K562 (cell line): ENCODE results near the gene GALNT13. TPM values are rescaled to one million over a fixed set of nuclear protein-coding genes. Genes with fewer than 3 reads are reported as not detected.

Experiments
- C11orf30 ChIP-seq: fragments of 450-650 bp; IDR thresholded peaks from 2 replicates; pipeline ENCODE4 v1.6.1; 2016; ENCODE audit warnings: low read depth, mild to moderate bottlenecking
- CC2D1A ChIP-seq: fragments of 450-650 bp; IDR thresholded peaks from 2 replicates; pipeline ENCODE4 v1.6.1; 2017; ENCODE audit warnings: mild to moderate bottlenecking
- CCAR2 ChIP-seq: fragments of 200-400 bp; formaldehyde crosslinking; IDR thresholded peaks from 2 replicates; pipeline ENCODE4 v1.6.1; 2017; ENCODE audit warnings: mild to moderate bottlenecking, low read depth, low read length
- HDAC1 ChIP-seq, 2 experiments: fragments of 450-650 bp; IDR thresholded peaks; 2 replicates each; pipeline ENCODE4 v1.6.1; 2016 to 2017; ENCODE audit warnings: inconsistent platforms in 1 of 2, mild to moderate bottlenecking in 1 of 2, moderate library complexity in 1 of 2
- HDGF ChIP-seq: fragments of 450-650 bp; IDR thresholded peaks from 2 replicates; pipeline ENCODE4 v1.6.1; 2016
- HNRNPL ChIP-seq: fragments of 200-400 bp; formaldehyde crosslinking; IDR thresholded peaks from 2 replicates; pipeline ENCODE4 v1.6.1; 2017; ENCODE audit warnings: low read depth, mild to moderate bottlenecking, low read length
- MAFG ChIP-seq: fragments of 450-650 bp; conservative IDR thresholded peaks from 2 replicates; pipeline ENCODE4 v1.6.1; 2016; ENCODE audit warnings: missing genetic modification characterization, missing compliant biosample characterization
- MAFK ChIP-seq: IDR thresholded peaks from 2 replicates; pipeline ENCODE4 v1.6.1; 2011; ENCODE audit warnings: low read length, improper control_type of control experiment
- NCOA4 ChIP-seq: fragments of 450-650 bp; IDR thresholded peaks from 2 replicates; pipeline ENCODE4 v1.6.1; 2018; ENCODE audit warnings: mild to moderate bottlenecking; ENCODE audit not compliant: partially characterized antibody
- PCBP2 ChIP-seq: fragments of 200-400 bp; formaldehyde crosslinking; IDR thresholded peaks from 2 replicates; pipeline ENCODE4 v1.6.1; 2018; ENCODE audit warnings: low read length, low read depth, mild to moderate bottlenecking, moderate library complexity; ENCODE audit not compliant: poor library complexity, severe bottlenecking
- PHB2 ChIP-seq: fragments of 450-650 bp; IDR thresholded peaks from 2 replicates; pipeline ENCODE4 v1.6.1; 2017; ENCODE audit warnings: low read depth
- RBM17 ChIP-seq: fragments of 200-400 bp; formaldehyde crosslinking; IDR thresholded peaks from 2 replicates; pipeline ENCODE4 v1.6.1; 2017; ENCODE audit warnings: low read depth, mild to moderate bottlenecking, low read length, borderline replicate concordance
- SAFB ChIP-seq: fragments of 200-400 bp; formaldehyde crosslinking; IDR thresholded peaks from 2 replicates; pipeline ENCODE4 v1.6.1; 2017; ENCODE audit warnings: low read depth, low read length, borderline replicate concordance
- SIRT6 ChIP-seq: IDR thresholded peaks from one replicate; pipeline ENCODE4 v1.6.1; 2012; ENCODE audit warnings: low read depth, mild to moderate bottlenecking, control low read depth, inconsistent platforms, low read length, moderate library complexity
- ZNF134 ChIP-seq: fragments of 250-450 bp; sonication (Bioruptor Pico); conservative IDR thresholded peaks from 2 replicates; pipeline ENCODE4 v1.4.0; 2020
- polyA plus RNA-seq, 8 experiments: library from polyadenylated mRNA; depleted of rRNA in 4 of 8; stranded (reverse) in 5 of 8; unstranded in 3 of 8; fragments of >200 nt; fragmentation: Nextera tagmentation in 2 of 8; fragmentation: Illumina TruSeq in 1 of 8; extraction: Ambion mirVana in 2 of 8; extraction: Trizol in 1 of 8; gene quantifications; 2 replicates each; pipeline versions ENCODE4 v1.2.1 to v1.2.3, GENCODE V29; 2011 to 2014; ENCODE audit warnings: inconsistent platforms in 1 of 8, missing spikeins in 1 of 8
- total RNA-seq, 7 experiments: library from RNA; depleted of rRNA in 6 of 7; stranded (reverse); fragments of >200 nt in 6 of 7; fragmentation: Illumina TruSeq in 2 of 7; extraction: Trizol in 2 of 7; gene quantifications; 2 replicates each; pipeline versions ENCODE4 v1.2.1 to v1.2.3, GENCODE V29; 2011 to 2021; ENCODE audit warnings: low replicate concordance in 1 of 7
- TF ChIP-seq, protein P1 (sequence below): fragments of 450-650 bp; IDR thresholded peaks from 2 replicates; pipeline ENCODE4 v1.6.1; 2017; ENCODE audit warnings: mild to moderate bottlenecking, moderate library complexity
- TF ChIP-seq, protein P2 (sequence below), 3 experiments: fragments of 200-800 bp in 1 of 3; sonication (Bioruptor generic) in 1 of 3; sonication (generic) in 1 of 3; formaldehyde crosslinking in 1 of 3; IDR thresholded peaks; 2 replicates each; pipeline versions ENCODE4 v1.6.1 to v1.8.0; 2016 to 2022; ENCODE audit warnings: mild to moderate bottlenecking in 2 of 3, missing compliant biosample characterization in 2 of 3, missing genetic modification characterization in 2 of 3, missing genetic modification reagents in 1 of 3

The GALNT13 gene
- total and polyA plus RNA-seq, 9 of the 15 experiments (the other 6 are each of a cell fraction or from before 2014, with no cell fraction given) = not detected

- TF ChIP-seq, protein P1, sequence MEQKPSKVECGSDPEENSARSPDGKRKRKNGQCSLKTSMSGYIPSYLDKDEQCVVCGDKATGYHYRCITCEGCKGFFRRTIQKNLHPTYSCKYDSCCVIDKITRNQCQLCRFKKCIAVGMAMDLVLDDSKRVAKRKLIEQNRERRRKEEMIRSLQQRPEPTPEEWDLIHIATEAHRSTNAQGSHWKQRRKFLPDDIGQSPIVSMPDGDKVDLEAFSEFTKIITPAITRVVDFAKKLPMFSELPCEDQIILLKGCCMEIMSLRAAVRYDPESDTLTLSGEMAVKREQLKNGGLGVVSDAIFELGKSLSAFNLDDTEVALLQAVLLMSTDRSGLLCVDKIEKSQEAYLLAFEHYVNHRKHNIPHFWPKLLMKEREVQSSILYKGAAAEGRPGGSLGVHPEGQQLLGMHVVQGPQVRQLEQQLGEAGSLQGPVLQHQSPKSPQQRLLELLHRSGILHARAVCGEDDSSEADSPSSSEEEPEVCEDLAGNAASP = no peak
- TF ChIP-seq SIRT6 (no peak), PCBP2 (no peak), HNRNPL (no peak), PHB2 (no peak), HDGF (no peak), HDAC1 (IDR thresholded peaks at IDR 0.05) (no peak), ZNF134 (CRISPR knock-in tag) (no peak), CCAR2 (no peak), C11orf30 (peak; percentile 20; the same call in 1 of the 2 replicates), NCOA4 (no peak), MAFK (peak; percentile 47; the same call in 1 of the 2 replicates), SAFB (no peak), RBM17 (no peak), MAFG (tag) (peak; percentile 42), CC2D1A (no peak)
- TF ChIP-seq, protein P2, sequence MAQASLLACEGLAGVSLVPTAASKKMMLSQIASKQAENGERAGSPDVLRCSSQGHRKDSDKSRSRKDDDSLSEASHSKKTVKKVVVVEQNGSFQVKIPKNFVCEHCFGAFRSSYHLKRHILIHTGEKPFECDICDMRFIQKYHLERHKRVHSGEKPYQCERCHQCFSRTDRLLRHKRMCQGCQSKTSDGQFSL (CRISPR knock-in tag; IDR thresholded peaks at IDR 0.05) = no peak
- TF ChIP-seq, protein P2 (tag; IDR thresholded peaks at IDR 0.05) = no peak
- TF ChIP-seq, all 486 proteins: peak for 5
Observed at GRCh38 chr2:154173919-154174318, 302.2 kb downstream of the GALNT13 start (continued).
